Measurements from ENCODE around the gene APOL2.

APOL2 gene

DNA sequence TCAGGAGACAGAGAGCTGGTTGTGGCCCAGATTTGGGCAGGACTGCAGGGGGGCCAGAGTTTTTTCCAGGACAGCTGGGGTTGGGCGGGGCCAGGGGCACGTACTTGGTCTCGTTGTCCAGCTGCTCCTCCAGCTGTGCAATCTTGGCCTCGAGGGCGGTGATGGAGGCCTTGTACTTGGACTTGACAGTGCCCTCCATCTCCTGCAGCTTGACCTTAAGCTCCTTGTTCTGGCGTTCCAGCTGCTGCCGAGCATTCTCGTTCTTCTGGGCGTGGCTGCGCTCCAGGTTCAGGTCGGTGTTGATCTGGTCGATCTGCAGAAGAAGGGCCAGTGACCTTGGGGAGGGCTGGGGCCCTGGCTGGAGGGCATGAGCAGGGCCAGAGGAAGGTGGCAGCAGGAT is 45.7 kb upstream of the APOL2 start:
- peaks cover 61% of the 10 kb centered on the region for H3K36me3 ChIP-seq
- no peak overlapping the region for H3K4me3 ChIP-seq (ENCODE audit: low read depth, low read length)
- no peaks in the 10 kb centered on the region for H3K9me3 ChIP-seq
- no peak for DNase-seq
- H3K4me1 ChIP-seq = no peaks in the 10 kb centered on the region
- TF ChIP-seq, protein P1, sequence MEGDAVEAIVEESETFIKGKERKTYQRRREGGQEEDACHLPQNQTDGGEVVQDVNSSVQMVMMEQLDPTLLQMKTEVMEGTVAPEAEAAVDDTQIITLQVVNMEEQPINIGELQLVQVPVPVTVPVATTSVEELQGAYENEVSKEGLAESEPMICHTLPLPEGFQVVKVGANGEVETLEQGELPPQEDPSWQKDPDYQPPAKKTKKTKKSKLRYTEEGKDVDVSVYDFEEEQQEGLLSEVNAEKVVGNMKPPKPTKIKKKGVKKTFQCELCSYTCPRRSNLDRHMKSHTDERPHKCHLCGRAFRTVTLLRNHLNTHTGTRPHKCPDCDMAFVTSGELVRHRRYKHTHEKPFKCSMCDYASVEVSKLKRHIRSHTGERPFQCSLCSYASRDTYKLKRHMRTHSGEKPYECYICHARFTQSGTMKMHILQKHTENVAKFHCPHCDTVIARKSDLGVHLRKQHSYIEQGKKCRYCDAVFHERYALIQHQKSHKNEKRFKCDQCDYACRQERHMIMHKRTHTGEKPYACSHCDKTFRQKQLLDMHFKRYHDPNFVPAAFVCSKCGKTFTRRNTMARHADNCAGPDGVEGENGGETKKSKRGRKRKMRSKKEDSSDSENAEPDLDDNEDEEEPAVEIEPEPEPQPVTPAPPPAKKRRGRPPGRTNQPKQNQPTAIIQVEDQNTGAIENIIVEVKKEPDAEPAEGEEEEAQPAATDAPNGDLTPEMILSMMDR (IDR thresholded peaks at IDR 0.05; ENCODE audit: low read depth, low read length) = no peak
- no peaks in the 10 kb centered on the region for H3K27me3 ChIP-seq

DNA sequence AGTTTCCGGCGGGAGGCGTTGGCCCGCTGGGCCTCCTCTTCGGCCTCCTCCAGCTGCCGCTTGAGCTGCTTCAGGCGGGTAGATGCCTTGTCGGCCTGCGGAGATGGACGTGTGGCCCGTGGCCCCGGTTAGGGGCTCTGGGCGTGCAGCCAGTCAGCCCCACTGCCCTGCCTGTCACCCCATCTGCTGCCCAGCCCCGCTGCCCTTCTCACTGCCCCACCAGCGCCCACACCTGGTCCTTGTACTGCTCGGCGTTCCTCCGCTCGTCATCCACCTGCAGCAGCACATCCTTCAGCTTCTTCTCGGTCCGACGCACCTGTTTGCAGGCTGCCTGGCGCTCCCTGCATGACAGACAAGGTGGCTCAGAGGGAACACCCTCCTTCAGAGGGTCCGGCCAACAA is 44.8 kb upstream of the APOL2 start:
- TF ChIP-seq, protein P1 (IDR thresholded peaks at IDR 0.05; ENCODE audit: low read depth, low read length) = no peak
- Histone ChIP-seq H3K4me1 (no peaks in the 10 kb centered on the region), H3K36me3 (peaks cover 59% of the 10 kb centered on the region)

DNA sequence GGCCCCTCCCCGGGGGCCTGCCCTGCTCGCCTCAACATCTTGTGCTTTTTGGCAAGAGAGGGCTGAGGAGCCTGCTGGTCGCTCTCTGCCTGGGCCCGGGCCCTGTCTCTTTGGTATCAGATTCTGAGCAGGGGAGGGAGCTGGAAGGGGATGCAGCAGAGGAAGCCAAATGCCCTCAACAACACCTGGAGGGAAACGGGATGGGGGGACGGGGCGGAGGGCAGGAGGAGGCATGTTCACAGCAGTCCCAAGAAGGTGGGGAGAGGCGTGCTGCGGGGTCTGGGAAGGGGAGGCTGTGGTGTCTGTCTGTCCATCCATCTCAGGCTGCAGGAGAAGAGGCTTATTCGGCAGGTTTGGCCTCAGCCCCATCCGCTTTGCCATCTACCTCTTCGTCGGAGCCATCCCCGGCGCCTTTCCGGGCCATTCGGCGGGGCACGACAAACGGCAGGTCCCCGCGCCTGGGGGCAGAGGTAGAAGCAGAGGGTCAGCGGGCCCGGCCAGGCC is 43.1 kb upstream of the APOL2 start:
- Histone ChIP-seq H3K36me3 (peaks cover 43% of the 10 kb centered on the region), H3K4me1 (no peaks in the 10 kb centered on the region), H3K9me3 (no peaks in the 10 kb centered on the region), H3K4me3 (ENCODE audit: low read depth, low read length) (no peak overlapping the region), H3K27me3 (no peaks in the 10 kb centered on the region)
- TF ChIP-seq, protein P1 (IDR thresholded peaks at IDR 0.05; ENCODE audit: low read depth, low read length) = no peak
- DNase-seq = no peak

More for the DNA sequence above, 44.8 kb upstream of the APOL2 start:
- Histone ChIP-seq H3K27me3 (no peaks in the 10 kb centered on the region), H3K4me3 (ENCODE audit: low read depth, low read length) (no peak overlapping the region), H3K9me3 (no peaks in the 10 kb centered on the region)
- DNase-seq = no peak

DNA sequence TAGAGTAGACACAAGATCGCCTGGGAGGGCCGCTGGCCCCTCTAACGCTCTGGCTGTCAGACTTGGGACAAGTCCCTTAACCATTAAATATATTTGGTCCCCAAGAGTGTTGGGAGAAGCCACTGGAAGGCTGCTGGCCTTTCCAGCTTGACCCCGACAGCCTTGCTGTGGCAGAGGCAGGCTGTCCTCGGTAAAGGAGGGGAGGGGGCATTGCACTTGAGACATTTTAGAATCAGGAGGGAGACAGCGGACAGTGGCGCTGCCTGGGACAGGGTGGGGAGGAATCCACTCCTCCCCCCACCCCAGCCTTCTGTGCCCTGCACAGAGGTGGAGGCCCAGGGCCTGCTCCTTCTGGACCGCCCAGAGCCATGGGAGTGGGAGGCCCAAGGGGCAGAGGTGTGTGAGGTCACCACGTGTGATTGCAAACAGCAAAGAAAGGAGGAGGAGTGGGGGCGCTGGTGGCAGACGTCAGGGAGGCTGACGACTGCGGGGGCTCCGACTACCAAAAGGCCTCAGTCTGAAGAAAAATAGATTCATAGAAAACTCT is 42.5 kb upstream of the APOL2 start:
- TF ChIP-seq, protein P1 (IDR thresholded peaks at IDR 0.05; ENCODE audit: low read depth, low read length) = no peak
- Histone ChIP-seq H3K4me1 (no peaks in the 10 kb centered on the region), H3K9me3 (no peaks in the 10 kb centered on the region), H3K27me3 (no peaks in the 10 kb centered on the region), H3K36me3 (peaks cover 43% of the 10 kb centered on the region), H3K4me3 (ENCODE audit: low read depth, low read length) (no peak overlapping the region)
- no peak for DNase-seq

DNA sequence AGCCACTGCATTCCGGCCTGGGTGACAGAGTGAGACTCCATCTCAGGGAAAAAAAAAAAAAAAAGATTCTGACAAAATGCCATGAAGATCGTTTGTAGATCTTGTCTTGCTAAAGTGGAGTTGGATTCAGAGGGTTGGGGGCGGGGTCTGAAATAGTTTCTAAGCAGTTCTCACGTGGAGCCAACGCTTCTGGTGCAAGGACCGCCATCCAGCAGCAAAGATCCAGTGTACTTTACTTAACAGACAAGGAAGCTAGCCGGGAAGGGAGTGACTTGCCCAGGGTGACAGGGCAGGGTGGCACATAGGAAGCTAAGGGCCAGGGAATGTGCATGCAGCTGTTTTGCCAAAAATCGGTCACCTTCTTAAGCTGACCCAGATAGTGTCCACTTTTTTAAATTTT is 41.1 kb upstream of the APOL2 start:
- H3K36me3 ChIP-seq = peaks cover 30% of the 10 kb centered on the region

DNA sequence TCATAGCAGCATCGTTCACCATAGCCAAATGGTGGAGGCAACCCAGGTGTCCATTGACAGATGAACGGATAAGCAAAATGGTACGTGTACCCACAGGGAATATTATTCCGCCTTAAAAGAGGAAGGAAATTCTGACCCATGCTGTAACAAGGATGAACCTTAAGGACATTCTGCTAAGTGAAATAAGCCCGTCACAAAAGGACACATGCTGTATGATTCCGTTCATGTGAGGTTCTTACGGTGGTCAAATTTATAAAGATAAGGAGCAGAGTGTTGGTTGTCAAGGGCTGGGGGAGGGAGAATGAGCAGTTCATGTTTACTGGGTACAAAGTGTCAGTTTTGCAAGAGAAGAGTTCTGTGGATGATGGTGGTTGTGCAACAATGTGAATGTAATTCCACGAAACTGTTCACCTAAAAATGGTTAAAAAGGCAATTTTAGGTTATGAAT is 39.9 kb upstream of the APOL2 start:
- H3K4me1 ChIP-seq = no peaks in the 10 kb centered on the region
- H3K36me3 ChIP-seq = peaks cover 18% of the 10 kb centered on the region

More for the DNA sequence above, 41.1 kb upstream of the APOL2 start:
- Histone ChIP-seq H3K9me3 (no peaks in the 10 kb centered on the region), H3K4me1 (no peaks in the 10 kb centered on the region), H3K27me3 (no peaks in the 10 kb centered on the region), H3K4me3 (ENCODE audit: low read depth, low read length) (no peak overlapping the region)
- DNase-seq = no peak
- TF ChIP-seq, protein P1 (IDR thresholded peaks at IDR 0.05; ENCODE audit: low read depth, low read length) = no peak

More for the DNA sequence above, 39.9 kb upstream of the APOL2 start:
- Histone ChIP-seq H3K27me3 (no peaks in the 10 kb centered on the region), H3K4me3 (ENCODE audit: low read depth, low read length) (no peak overlapping the region), H3K9me3 (no peaks in the 10 kb centered on the region; the same call in 1 of the 2 replicates)
- TF ChIP-seq, protein P1 (IDR thresholded peaks at IDR 0.05; ENCODE audit: low read depth, low read length) = no peak
- DNase-seq = no peak

Measured in BE2C (cell line).